Thyroid gland (tissue), 4 donors: ENCODE measurements around the gene ACKR3. TPM values are rescaled to one million over a fixed set of nuclear protein-coding genes. Genes with fewer than 3 reads are reported as not detected.

Experiments used
- DNase-seq, 2 donors: peaks; one replicate each; pipeline ENCODE4 v3.0.0-alpha.2; 2019
- H3K27ac ChIP-seq, 3 donors: fragments of 200-600 bp; sonication (generic); 1 replicate in 2 of 3; 2 replicates in 1 of 3; pipeline ENCODE4 v1.5.1; 2016 to 2019; ENCODE audit warnings: mild to moderate bottlenecking in 1 of 3, moderate library complexity in 1 of 3
- H3K27me3 ChIP-seq: fragments of 200-600 bp; sonication (generic); one replicate; pipeline ENCODE4 v1.5.1; 2019
- H3K36me3 ChIP-seq, 2 donors: fragments of 200-600 bp; sonication (generic); one replicate each; pipeline ENCODE4 v1.5.1; 2016 to 2019
- H3K4me1 ChIP-seq, 2 donors: fragments of 200-600 bp; sonication (generic); one replicate each; pipeline ENCODE4 v1.5.1; 2017 to 2019
- H3K4me3 ChIP-seq, 3 donors: fragments of 200-600 bp; sonication (generic); replicated peaks in 1 of 3; 1 replicate in 2 of 3; 2 replicates in 1 of 3; pipeline ENCODE4 v1.5.1; 2016; ENCODE audit warnings: mild to moderate bottlenecking in 1 of 3
- H3K9me3 ChIP-seq: fragments of 200-600 bp; sonication (generic); one replicate; pipeline ENCODE4 v1.5.1; 2017
- CTCF ChIP-seq, 6 experiments: fragments of 200-600 bp in 3 of 6; fragments of 450-650 bp in 3 of 6; sonication (generic) in 3 of 6; IDR thresholded peaks; one replicate each; pipeline ENCODE4 v1.5.1; 2016 to 2019; ENCODE audit warnings: antibody characterized with exemption in 6 of 6, mild to moderate bottlenecking in 2 of 6, inconsistent platforms in 1 of 6, moderate library complexity in 1 of 6
- POLR2A ChIP-seq, 2 donors: fragments of 450-650 bp; IDR thresholded peaks; one replicate each; pipeline ENCODE4 v1.6.1; 2017; ENCODE audit warnings: antibody characterized with exemption in 2 of 2, mild to moderate bottlenecking in 2 of 2, moderate library complexity in 1 of 2
- WGBS, 2 donors: methylation state at CpG; one replicate each; pipeline ENCODE4 v1.1.5; 2017; 5-methylcytosine and 5-hydroxymethylcytosine counted together
- intact Hi-C: fragments of 100-400 bp; cut with DNase I; formaldehyde crosslinking; loops from one replicate; pipeline ENCODE4 v1.15.1; 2023
- total RNA-seq, 4 donors: library from RNA; depleted of rRNA; stranded (reverse); fragments of >200 nt; gene quantifications; one replicate each; pipeline ENCODE4 v1.2.3, GENCODE V29; 2016

Gene ACKR3
- total RNA-seq, 4 donors from 2014 or later = 32.2 to 68.5 (median 54.8) TPM

GRCh38 chr2:236599059-236599458 lies 29.4 kb downstream of the ACKR3 start:
- TF ChIP-seq POLR2A (IDR thresholded peaks at IDR 0.05) (no peak), CTCF (IDR thresholded peaks at IDR 0.05) (no peak)
- H3K9me3 ChIP-seq = no peaks in the 10 kb centered on the region
- intact Hi-C loops = no loop called here
- no peak overlapping the region for H3K4me3 ChIP-seq
- H3K27me3 ChIP-seq = no peaks in the 10 kb centered on the region
- H3K4me1 ChIP-seq = peaks cover 0 to 8% of the 10 kb centered on the region in 2 donors
- H3K27ac ChIP-seq = no peak overlapping the region
- 90 to 93% methylated on average over 3 to 4 of the region's 5 CpGs for WGBS, 2 donors
- H3K36me3 ChIP-seq = no peaks in the 10 kb centered on the region
- no peak for DNase-seq

GRCh38 chr2:236600158-236600557 lies 30.5 kb downstream of the ACKR3 start:
- DNase-seq = no peak
- H3K27me3 ChIP-seq = no peaks in the 10 kb centered on the region
- no peak overlapping the region for H3K27ac ChIP-seq
- no peak for TF ChIP-seq CTCF (IDR thresholded peaks at IDR 0.05)
- no peak for TF ChIP-seq POLR2A (IDR thresholded peaks at IDR 0.05)
- no peak overlapping the region for H3K4me3 ChIP-seq
- intact Hi-C loops = no loop called here
- 79% methylated on average over 7 of the region's 7 CpGs for WGBS, 2 donors
- peaks cover 0 to 8% of the 10 kb centered on the region in 2 donors for H3K4me1 ChIP-seq
- no peaks in the 10 kb centered on the region for H3K9me3 ChIP-seq
- H3K36me3 ChIP-seq = no peaks in the 10 kb centered on the region

GRCh38 chr2:236600892-236601291 lies 31.3 kb downstream of the ACKR3 start:
- H3K4me3 ChIP-seq = no peak overlapping the region
- no peaks in the 10 kb centered on the region for H3K9me3 ChIP-seq
- H3K27ac ChIP-seq = no peak overlapping the region
- peaks cover 0 to 8% of the 10 kb centered on the region in 2 donors for H3K4me1 ChIP-seq
- intact Hi-C loops = no loop called here
- H3K27me3 ChIP-seq = no peaks in the 10 kb centered on the region
- no peak for DNase-seq
- WGBS, 2 donors = 93% methylated on average over 9 of the region's 9 CpGs
- H3K36me3 ChIP-seq = no peaks in the 10 kb centered on the region
- no peak for TF ChIP-seq POLR2A (IDR thresholded peaks at IDR 0.05)
- no peak for TF ChIP-seq CTCF (IDR thresholded peaks at IDR 0.05)

GRCh38 chr2:236601316-236602202 lies 31.9 kb downstream of the ACKR3 start:
- TF ChIP-seq CTCF (IDR thresholded peaks at IDR 0.05) = no peak
- no peak for TF ChIP-seq POLR2A (IDR thresholded peaks at IDR 0.05)
- no peak overlapping the region for H3K4me3 ChIP-seq
- peaks cover 0 to 8% of the 10 kb centered on the region in 2 donors for H3K4me1 ChIP-seq
- no peaks in the 10 kb centered on the region for H3K36me3 ChIP-seq
- no peaks in the 10 kb centered on the region for H3K27me3 ChIP-seq
- 85 to 87% methylated on average over 13 of the region's 13 CpGs for WGBS, 2 donors
- H3K27ac ChIP-seq = no peak overlapping the region
- intact Hi-C loops = no loop called here
- H3K9me3 ChIP-seq = no peaks in the 10 kb centered on the region
- peak in 1 of 2 donors; percentile 10 for DNase-seq

- Histone ChIP-seq H3K4me3 (no peak overlapping the region), H3K4me1 (peaks cover under 1 to 2% of the 10 kb centered on the region in 2 donors), H3K27me3 (no peaks in the 10 kb centered on the region), H3K9me3 (no peaks in the 10 kb centered on the region), H3K36me3 (no peaks in the 10 kb centered on the region), H3K27ac (no peak overlapping the region)
- WGBS, 2 donors = 86 to 91% methylated on average over 4 of the region's 4 CpGs
- TF ChIP-seq POLR2A (IDR thresholded peaks at IDR 0.05) = no peak
- TF ChIP-seq CTCF (IDR thresholded peaks at IDR 0.05) = no peak
- no peak for DNase-seq
- intact Hi-C loops = no loop called here
Observed at GRCh38 chr2:236602678-236603077, 33.1 kb downstream of the ACKR3 start.
